ENCODE results near the gene ABHD16B.
"Not testable (repeated sequence)": the region's sequence is repeated elsewhere in the genome, so short reads cannot be mapped to it uniquely, and the experiment has no call there.

Gene ABHD16B

GRCh38 chr20:63856098-63856511 lies 5.2 kb upstream of the ABHD16B start:
- DNase-seq = no peak

GRCh38 chr20:63857764-63858392 lies 3.4 kb upstream of the ABHD16B start:
- DNase-seq = no peak

GRCh38 chr20:63858393-63859165 lies 2.7 kb upstream of the ABHD16B start:
- no peak for DNase-seq

- DNase-seq = no peak
Measured at GRCh38 chr20:63859166-63859699, 2.1 kb upstream of the ABHD16B start.

- no peak for DNase-seq
Measured at GRCh38 chr20:63860325-63861051, 810 bp upstream of the ABHD16B start.

- no peak for DNase-seq
Measured at GRCh38 chr20:63861981-63862901, 943 bp downstream of the ABHD16B start.

- no peak for DNase-seq
Measured at GRCh38 chr20:63863021-63863797, 1.9 kb downstream of the ABHD16B start.

- peak; percentile 65 to 66 for DNase-seq
Measured at GRCh38 chr20:63863798-63864544, 2.7 kb downstream of the ABHD16B start.

GRCh38 chr20:63864545-63864977 lies 3.3 kb downstream of the ABHD16B start:
- no peak for DNase-seq

- DNase-seq = peak; percentile 97
Measured at GRCh38 chr20:63864978-63865640, 3.8 kb downstream of the ABHD16B start, which contains the start of gene TPD52L2. TPD52L2 (plus strand) TSS chr20:63865270; CDS start chr20:63865366, 96 bp downstream.

- not testable (repeated sequence) for DNase-seq
Measured at GRCh38 chr20:63867042-63867441, 5.7 kb downstream of the ABHD16B start.

GRCh38 chr20:63868264-63868663 lies 7.0 kb downstream of the ABHD16B start:
- no peak for DNase-seq

GRCh38 chr20:63873477-63873971 lies 12.2 kb downstream of the ABHD16B start:
- peak; percentile 28 to 36 for DNase-seq

- DNase-seq = not testable (repeated sequence)
Measured at GRCh38 chr20:63874241-63874640, 12.9 kb downstream of the ABHD16B start.

- no peak for DNase-seq
Measured at GRCh38 chr20:63876489-63877036, 15.3 kb downstream of the ABHD16B start.

- no peak for DNase-seq
Measured at GRCh38 chr20:63877755-63878470, 16.6 kb downstream of the ABHD16B start.

GRCh38 chr20:63878899-63879663 lies 17.8 kb downstream of the ABHD16B start:
- no peak for DNase-seq

- DNase-seq = not testable (repeated sequence)
Measured at GRCh38 chr20:63880901-63881300, 19.6 kb downstream of the ABHD16B start.

Data from activated CD4-positive, alpha-beta T cell treated with anti-CD3 and anti-CD28 coated beads, Interleukin-2, amount 50 U/mL, for 4 hours (primary cell).